PC-3 (cell line): Measurements from ENCODE around the gene VAV3. TPM values are rescaled to one million over a fixed set of nuclear protein-coding genes. Genes with fewer than 3 reads are reported as not detected.

ENCODE experiments used
- ATAC-seq: fragments of 200-7000 bp; cut with Tn5 transposase; 2 replicates; pipeline ENCODE4 v1.9.1; 2020; ENCODE audit warnings: mild to moderate bottlenecking, moderate library complexity
- BruUV-seq: library from RNA; stranded (reverse); fragments of 400-500 nt; replicated peaks from 2 replicates; lab custom pipeline; 2021; lab: Mats Ljungman, UMichigan
- CTCF ChIA-PET: fragments of 300-600 bp; sonication (Branson Sonifier 250); formaldehyde crosslinking; loops from one replicate; lab custom pipeline; 2022; ENCODE audit warnings: antibody characterized with exemption; lab: Charles Lee
- POLR2A ChIA-PET: fragments of 300-600 bp; sonication (Branson Sonifier 250); formaldehyde crosslinking; loops from one replicate; lab custom pipeline; 2022; ENCODE audit warnings: antibody characterized with exemption; ENCODE audit not compliant: unreplicated experiment; lab: Charles Lee
- DNase-seq: peaks from one replicate; pipeline ENCODE4 v3.0.0-alpha.2; 2015
- H2AFZ ChIP-seq: fragments of 300-600 bp; sonication (generic); 2 replicates; pipeline ENCODE4 v1.6.0; 2016; ENCODE audit warnings: antibody characterized with exemption, low read length
- H3F3A ChIP-seq: fragments of 300-600 bp; sonication (generic); one replicate; pipeline ENCODE4 v1.6.0; 2017; ENCODE audit warnings: antibody characterized with exemption, low read length, control low read depth, mild to moderate bottlenecking; ENCODE audit not compliant: unreplicated experiment
- H3K27ac ChIP-seq: fragments of 300-600 bp; sonication (generic); 2 replicates; pipeline ENCODE4 v1.5.1; 2016; ENCODE audit warnings: mild to moderate bottlenecking, low read length
- H3K27me3 ChIP-seq: fragments of 300-600 bp; sonication (generic); 2 replicates; pipeline ENCODE4 v1.6.1; 2016; ENCODE audit warnings: low read length, mixed read lengths
- H3K36me3 ChIP-seq: fragments of 300-600 bp; sonication (generic); 2 replicates; pipeline ENCODE4 v1.6.1; 2016; ENCODE audit warnings: low read depth, mixed run types, low read length, mixed read lengths
- H3K4me1 ChIP-seq: fragments of 300-600 bp; sonication (generic); 2 replicates; pipeline ENCODE4 v1.5.1; 2016; ENCODE audit warnings: low read length; ENCODE audit not compliant: insufficient read depth
- H3K4me2 ChIP-seq: fragments of 300-600 bp; sonication (generic); 2 replicates; pipeline ENCODE4 v1.6.0; 2016; ENCODE audit warnings: low read length
- H3K4me3 ChIP-seq: fragments of 300-600 bp; sonication (generic); 2 replicates; pipeline ENCODE4 v1.5.1; 2016; ENCODE audit warnings: mild to moderate bottlenecking, low read length, mixed read lengths
- H3K79me2 ChIP-seq: fragments of 300-600 bp; sonication (generic); 2 replicates; pipeline ENCODE4 v1.6.1; 2017; ENCODE audit warnings: low read length, mixed read lengths
- H3K9ac ChIP-seq: fragments of 300-600 bp; sonication (generic); 2 replicates; pipeline ENCODE4 v1.6.0; 2016; ENCODE audit warnings: mild to moderate bottlenecking, low read length
- H3K9me2 ChIP-seq: fragments of 300-600 bp; sonication (generic); replicated peaks from 2 replicates; pipeline ENCODE4 v1.6.1; 2016; ENCODE audit warnings: mixed run types, low read length, mixed read lengths
- H3K9me3 ChIP-seq: fragments of 300-600 bp; sonication (generic); 2 replicates; pipeline ENCODE4 v1.6.1; 2016; ENCODE audit warnings: low read length, mixed read lengths
- H4K20me1 ChIP-seq: fragments of 300-600 bp; sonication (generic); 2 replicates; pipeline ENCODE4 v1.6.1; 2016; ENCODE audit warnings: low read length, mixed read lengths
- EZH2 ChIP-seq: fragments of 300-600 bp; sonication (generic); IDR thresholded peaks from one replicate; pipeline ENCODE4 v1.6.1; 2017; ENCODE audit warnings: antibody characterized with exemption, mild to moderate bottlenecking, low read length; ENCODE audit not compliant: unreplicated experiment
- EZH2phosphoT487 ChIP-seq: fragments of 300-600 bp; sonication (generic); IDR thresholded peaks from 2 replicates; pipeline ENCODE4 v1.6.1; 2018; ENCODE audit warnings: mild to moderate bottlenecking, antibody characterized with exemption, low read length, borderline replicate concordance
- intact Hi-C: fragments of 100-400 bp; cut with micrococcal nuclease; formaldehyde crosslinking; loops from 2 replicates; pipeline ENCODE4 v1.9.0; 2023
- total RNA-seq: library from RNA; depleted of rRNA; stranded (reverse); fragments of >200 nt; gene quantifications from 2 replicates; pipeline ENCODE4 v1.2.3, GENCODE V29; 2014
- TF ChIP-seq, protein P1 (sequence below): fragments of 300-600 bp; sonication (generic); conservative IDR thresholded peaks from 2 replicates; pipeline ENCODE4 v1.5.1; 2017; ENCODE audit warnings: antibody characterized with exemption, low read depth, mild to moderate bottlenecking, low read length

The VAV3 gene
- total RNA-seq, 1 experiment from 2014 or later: 0.73 TPM

DNA sequence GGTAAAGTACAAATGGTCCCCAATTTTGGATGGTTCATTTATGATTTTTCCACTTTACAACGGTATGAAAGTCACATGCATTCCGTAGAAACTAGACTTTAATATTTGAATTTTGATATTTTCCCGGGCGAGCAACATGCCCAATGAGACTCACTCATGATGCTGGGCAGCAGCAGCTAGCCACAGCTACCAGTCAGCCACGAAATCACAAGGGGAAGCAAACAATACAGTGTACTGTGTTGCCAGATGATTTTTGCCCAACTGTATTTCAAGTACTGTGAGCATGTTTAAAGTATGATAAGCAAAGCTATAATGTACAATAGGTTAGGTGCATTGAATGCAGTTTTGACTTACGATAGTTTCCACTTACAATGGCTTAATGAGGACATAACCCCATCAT, 266.8 kb downstream of the VAV3 start:
- intact Hi-C loops: no loop called here
- no peaks in the 10 kb centered on the region for H3K27me3 ChIP-seq
- no peaks in the 10 kb centered on the region for H3K9me2 ChIP-seq
- TF ChIP-seq EZH2 (no peak), EZH2phosphoT487 (no peak)
- TF ChIP-seq, protein P1, sequence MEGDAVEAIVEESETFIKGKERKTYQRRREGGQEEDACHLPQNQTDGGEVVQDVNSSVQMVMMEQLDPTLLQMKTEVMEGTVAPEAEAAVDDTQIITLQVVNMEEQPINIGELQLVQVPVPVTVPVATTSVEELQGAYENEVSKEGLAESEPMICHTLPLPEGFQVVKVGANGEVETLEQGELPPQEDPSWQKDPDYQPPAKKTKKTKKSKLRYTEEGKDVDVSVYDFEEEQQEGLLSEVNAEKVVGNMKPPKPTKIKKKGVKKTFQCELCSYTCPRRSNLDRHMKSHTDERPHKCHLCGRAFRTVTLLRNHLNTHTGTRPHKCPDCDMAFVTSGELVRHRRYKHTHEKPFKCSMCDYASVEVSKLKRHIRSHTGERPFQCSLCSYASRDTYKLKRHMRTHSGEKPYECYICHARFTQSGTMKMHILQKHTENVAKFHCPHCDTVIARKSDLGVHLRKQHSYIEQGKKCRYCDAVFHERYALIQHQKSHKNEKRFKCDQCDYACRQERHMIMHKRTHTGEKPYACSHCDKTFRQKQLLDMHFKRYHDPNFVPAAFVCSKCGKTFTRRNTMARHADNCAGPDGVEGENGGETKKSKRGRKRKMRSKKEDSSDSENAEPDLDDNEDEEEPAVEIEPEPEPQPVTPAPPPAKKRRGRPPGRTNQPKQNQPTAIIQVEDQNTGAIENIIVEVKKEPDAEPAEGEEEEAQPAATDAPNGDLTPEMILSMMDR: no peak
- no peaks in the 10 kb centered on the region for H3K79me2 ChIP-seq
- H3K9me3 ChIP-seq: no peaks in the 10 kb centered on the region
- H3F3A ChIP-seq: no peaks in the 10 kb centered on the region
- BruUV-seq: no TSS peak
- peaks cover 9% of the 10 kb centered on the region for H3K4me1 ChIP-seq
- H3K36me3 ChIP-seq: no peaks in the 10 kb centered on the region
- ChIA-PET CTCF (no interaction called here), POLR2A (no interaction called here)
- no peak overlapping the region for H3K4me3 ChIP-seq
- no peak overlapping the region for H3K4me2 ChIP-seq
- ATAC-seq: no peak
- H3K9ac ChIP-seq: no peak overlapping the region
- H2AFZ ChIP-seq: no peak overlapping the region
- no peaks in the 10 kb centered on the region for H4K20me1 ChIP-seq
- DNase-seq: no peak
- no peak overlapping the region for H3K27ac ChIP-seq

GRCh38 chr1:107695341-107695740, 269.6 kb downstream of the VAV3 start:
- ChIA-PET POLR2A (no interaction called here), CTCF (no interaction called here)
- no peaks in the 10 kb centered on the region for H4K20me1 ChIP-seq
- intact Hi-C loops: no loop called here
- ATAC-seq (no peak), DNase-seq (peak; percentile 19)
- H3K9me2 ChIP-seq: no peaks in the 10 kb centered on the region
- no peaks in the 10 kb centered on the region for H3K79me2 ChIP-seq
- H3K4me1 ChIP-seq: peaks cover 25% of the 10 kb centered on the region
- no peak overlapping the region for H3K27ac ChIP-seq
- H3F3A ChIP-seq: no peaks in the 10 kb centered on the region
- H3K27me3 ChIP-seq: no peaks in the 10 kb centered on the region
- TF ChIP-seq, protein P1: no peak
- no peak for TF ChIP-seq EZH2phosphoT487
- TF ChIP-seq EZH2: no peak
- no peak overlapping the region for H2AFZ ChIP-seq
- no TSS peak for BruUV-seq
- no peaks in the 10 kb centered on the region for H3K9me3 ChIP-seq
- H3K4me2 ChIP-seq: no peak overlapping the region
- H3K9ac ChIP-seq: no peak overlapping the region
- H3K4me3 ChIP-seq: no peak overlapping the region
- no peaks in the 10 kb centered on the region for H3K36me3 ChIP-seq

GRCh38 chr1:107692580-107693345, 272.2 kb downstream of the VAV3 start:
- TF ChIP-seq, protein P1: no peak
- no peak for TF ChIP-seq EZH2phosphoT487
- no peak for TF ChIP-seq EZH2
- peak; percentile 40 for DNase-seq
- Histone ChIP-seq H3K9ac (no peak overlapping the region), H3K27me3 (no peaks in the 10 kb centered on the region), H3K9me2 (no peaks in the 10 kb centered on the region), H3K9me3 (no peaks in the 10 kb centered on the region), H3K27ac (peak overlapping the region; percentile 56), H2AFZ (no peak overlapping the region), H4K20me1 (no peaks in the 10 kb centered on the region), H3K4me3 (no peak overlapping the region), H3F3A (no peaks in the 10 kb centered on the region), H3K36me3 (no peaks in the 10 kb centered on the region), H3K79me2 (no peaks in the 10 kb centered on the region), H3K4me2 (no peak overlapping the region), H3K4me1 (peaks cover 48% of the 10 kb centered on the region)
- ATAC-seq: no peak
- no TSS peak for BruUV-seq
- ChIA-PET CTCF (no interaction called here), POLR2A (no interaction called here)
- intact Hi-C loops: no loop called here
